H9 (cell line): Measurements from ENCODE around the gene CD247. TPM values are rescaled to one million over a fixed set of nuclear protein-coding genes. Genes with fewer than 3 reads are reported as not detected.

ENCODE experiments used
- DNase-seq: peaks from one replicate; pipeline ENCODE4 v3.0.0-alpha.2; 2017
- H2AFZ ChIP-seq: one replicate; pipeline ENCODE4 v1.6.1; 2013; ENCODE audit warnings: mild to moderate bottlenecking, low read length, control low read depth, moderate library complexity
- H2AK5ac ChIP-seq: 2 replicates; pipeline ENCODE4 v1.6.1; 2013; ENCODE audit warnings: low read length, control low read depth, mixed read lengths; ENCODE audit not compliant: insufficient read length
- H2BK120ac ChIP-seq: one replicate; pipeline ENCODE4 v1.6.1; 2013; ENCODE audit warnings: low read depth, mild to moderate bottlenecking, low read length, control low read depth, inconsistent platforms; ENCODE audit not compliant: poor library complexity, severe bottlenecking
- H2BK12ac ChIP-seq: 2 replicates; pipeline ENCODE4 v1.6.1; 2013; ENCODE audit warnings: low read length, control low read depth, mixed read lengths, low read depth; ENCODE audit not compliant: insufficient read length
- H2BK15ac ChIP-seq: 2 replicates; pipeline ENCODE4 v1.6.1; 2013; ENCODE audit warnings: low read depth, low read length, control low read depth
- H2BK20ac ChIP-seq: one replicate; pipeline ENCODE4 v1.6.1; 2013; ENCODE audit warnings: low read depth, mild to moderate bottlenecking, low read length, control low read depth, inconsistent platforms; ENCODE audit not compliant: poor library complexity, severe bottlenecking
- H2BK5ac ChIP-seq: 2 replicates; pipeline ENCODE4 v1.6.1; 2013; ENCODE audit warnings: low read length, control low read depth, mixed read lengths; ENCODE audit not compliant: insufficient read length
- H3K14ac ChIP-seq: 2 replicates; pipeline ENCODE4 v1.6.1; 2013; ENCODE audit warnings: low read length, control low read depth; ENCODE audit not compliant: insufficient read depth
- H3K18ac ChIP-seq: 2 replicates; pipeline ENCODE4 v1.6.1; 2013; ENCODE audit warnings: low read depth, mild to moderate bottlenecking, mixed read lengths, low read length, control low read depth; ENCODE audit not compliant: insufficient read length
- H3K23ac ChIP-seq: 2 replicates; pipeline ENCODE4 v1.6.1; 2013; ENCODE audit warnings: low read length, control low read depth, mixed read lengths, low read depth; ENCODE audit not compliant: insufficient read length
- H3K23me2 ChIP-seq: 2 replicates; pipeline ENCODE4 v1.6.1; 2013; ENCODE audit warnings: low read depth, mild to moderate bottlenecking, mixed read lengths, low read length, control low read depth; ENCODE audit not compliant: insufficient read length, poor library complexity, severe bottlenecking
- H3K27ac ChIP-seq: 2 replicates; pipeline ENCODE4 v1.5.1; 2013; ENCODE audit warnings: low read length, control low read depth, mixed read lengths, low read depth; ENCODE audit not compliant: insufficient read length
- H3K27me3 ChIP-seq: 2 replicates; pipeline ENCODE4 v1.6.1; 2013; ENCODE audit warnings: low read length, control low read depth, inconsistent platforms; ENCODE audit not compliant: insufficient read depth
- H3K4ac ChIP-seq: 2 replicates; pipeline ENCODE4 v1.6.1; 2013; ENCODE audit warnings: low read depth, mild to moderate bottlenecking, control low read depth, inconsistent platforms, low read length, moderate library complexity
- H3K4me1 ChIP-seq: 2 replicates; pipeline ENCODE4 v1.6.1; 2013; ENCODE audit warnings: low read length, control low read depth, inconsistent platforms; ENCODE audit not compliant: insufficient read depth
- H3K4me2 ChIP-seq: 2 replicates; pipeline ENCODE4 v1.6.1; 2013; ENCODE audit warnings: low read length, control low read depth, mixed read lengths; ENCODE audit not compliant: insufficient read length, insufficient read depth
- H3K56ac ChIP-seq: 2 replicates; pipeline ENCODE4 v1.6.1; 2013; ENCODE audit warnings: low read depth, mild to moderate bottlenecking, mixed read lengths, low read length, control low read depth; ENCODE audit not compliant: insufficient read length
- H3K79me1 ChIP-seq: 2 replicates; pipeline ENCODE4 v1.6.1; 2013; ENCODE audit warnings: low read depth, mild to moderate bottlenecking, moderate library complexity, low read length, control low read depth, inconsistent platforms; ENCODE audit not compliant: insufficient read depth, poor library complexity, severe bottlenecking
- H3K79me2 ChIP-seq: 2 replicates; pipeline ENCODE4 v1.6.1; 2013; ENCODE audit warnings: low read length, control low read depth, inconsistent platforms; ENCODE audit not compliant: insufficient read depth
- H3K9ac ChIP-seq: 2 replicates; pipeline ENCODE4 v1.6.1; 2013; ENCODE audit warnings: low read length, control low read depth, mixed read lengths; ENCODE audit not compliant: insufficient read length; ENCODE audit errors: extremely low read depth
- H3K9me3 ChIP-seq: one replicate; pipeline ENCODE4 v1.6.1; 2013; ENCODE audit warnings: low read depth, low read length, inconsistent platforms; ENCODE audit not compliant: control insufficient read depth
- H3T11ph ChIP-seq: one replicate; pipeline ENCODE4 v1.6.1; 2013; ENCODE audit warnings: mild to moderate bottlenecking, low read length, control low read depth, inconsistent platforms
- H4K20me1 ChIP-seq: one replicate; pipeline ENCODE4 v1.6.1; 2013; ENCODE audit not compliant: control insufficient read depth, insufficient read length, insufficient read depth
- H4K5ac ChIP-seq: 2 replicates; pipeline ENCODE4 v1.6.1; 2013; ENCODE audit warnings: low read depth, mild to moderate bottlenecking, mixed read lengths, low read length, control low read depth; ENCODE audit not compliant: insufficient read length
- H4K8ac ChIP-seq: replicated peaks from 2 replicates; pipeline ENCODE4 v1.6.1; 2013; ENCODE audit warnings: low read length, control low read depth, mixed read lengths, low read depth; ENCODE audit not compliant: insufficient read length
- H4K91ac ChIP-seq: 2 replicates; pipeline ENCODE4 v1.6.1; 2013; ENCODE audit warnings: low read depth, mild to moderate bottlenecking, moderate library complexity, mixed read lengths, low read length, control low read depth; ENCODE audit not compliant: insufficient read length
- H3K27ac Mint-ChIP-seq, 3 experiments: 2 replicates in 2 of 3; 3 replicates in 1 of 3; pipeline ENCODE4 v1.8.0; 2020 to 2021; ENCODE audit warnings: mixed read lengths in 3 of 3, mild to moderate bottlenecking in 1 of 3, moderate library complexity in 1 of 3
- H3K27me3 Mint-ChIP-seq: 2 replicates; pipeline ENCODE4 v1.8.0; 2021; ENCODE audit warnings: low read depth, mild to moderate bottlenecking, moderate library complexity, mixed read lengths
- H3K36me3 Mint-ChIP-seq, 3 experiments: 2 replicates in 2 of 3; 3 replicates in 1 of 3; pipeline ENCODE4 v1.8.0; 2020 to 2021; ENCODE audit warnings: low read depth in 3 of 3, mixed read lengths in 3 of 3; ENCODE audit not compliant: insufficient read depth in 1 of 3
- H3K4me1 Mint-ChIP-seq, 2 experiments: 2 replicates each; pipeline ENCODE4 v1.8.0; 2020; ENCODE audit warnings: mixed read lengths in 2 of 2
- H3K4me3 Mint-ChIP-seq, 2 experiments: 2 replicates in 1 of 2; 3 replicates in 1 of 2; pipeline ENCODE4 v1.8.0; 2020 to 2021; ENCODE audit warnings: mild to moderate bottlenecking in 2 of 2, mixed read lengths in 2 of 2, moderate library complexity in 1 of 2
- H3K9me3 Mint-ChIP-seq, 2 experiments: 2 replicates in 1 of 2; 3 replicates in 1 of 2; pipeline ENCODE4 v1.8.0; 2020; ENCODE audit warnings: mild to moderate bottlenecking in 2 of 2, mixed read lengths in 2 of 2, moderate library complexity in 1 of 2
- CTCF ChIP-seq: fragments of 200-600 bp; sonication (generic); conservative IDR thresholded peaks from 3 replicates; pipeline ENCODE4 v1.8.0; 2021; ENCODE audit warnings: antibody characterized with exemption, mild to moderate bottlenecking
- WGBS: extraction: QIAGEN DNeasy Blood & Tissue Kit; methylation state at CpG from one replicate; pipeline ENCODE4 v1.1.7; 2013; ENCODE audit warnings: missing lambda C conversion rate, low lambda C conversion rate, mixed read lengths; ENCODE audit not compliant: insufficient read length; ENCODE audit errors: extremely low coverage; 5-methylcytosine and 5-hydroxymethylcytosine counted together
- total RNA-seq: library from RNA; stranded (reverse); gene quantifications from 2 replicates; pipeline ENCODE4 v1.2.1, GENCODE V29; 2021

Gene CD247
- total RNA-seq, 1 experiment from 2014 or later, result 1.2 TPM

GRCh38 chr1:167565922-167566321, 47.6 kb upstream of the CD247 start:
- H3T11ph ChIP-seq, result no peak overlapping the region
- no peak overlapping the region for H2BK12ac ChIP-seq
- Mint-ChIP-seq H3K4me1 (peaks cover 4 to 8% of the 10 kb centered on the region in 2 experiments; a peak in 1 of 4 replicates), H3K4me3 (no peak overlapping the region), H3K27me3 (peaks cover 3% of the 10 kb centered on the region), H3K36me3 (no peaks in the 10 kb centered on the region), H3K9me3 (peaks cover 2 to 4% of the 10 kb centered on the region in 2 experiments; a peak in 2 of 5 replicates), H3K27ac (no peak overlapping the region)
- H2BK15ac ChIP-seq, result no peak overlapping the region
- no peak overlapping the region for H4K5ac ChIP-seq
- H3K79me1 ChIP-seq, result no peaks in the 10 kb centered on the region
- H3K18ac ChIP-seq, result no peak overlapping the region
- H2BK120ac ChIP-seq, result no peak overlapping the region
- H2AK5ac ChIP-seq, result no peak overlapping the region
- H3K23me2 ChIP-seq, result no peaks in the 10 kb centered on the region
- H3K9me3 ChIP-seq, result no peaks in the 10 kb centered on the region
- H3K23ac ChIP-seq, result no peak overlapping the region
- no peak overlapping the region for H4K91ac ChIP-seq
- H3K4me1 ChIP-seq, result no peaks in the 10 kb centered on the region
- no peaks in the 10 kb centered on the region for H3K79me2 ChIP-seq
- no peak overlapping the region for H3K27ac ChIP-seq
- H3K14ac ChIP-seq, result no peak overlapping the region
- H2BK5ac ChIP-seq, result no peak overlapping the region
- no peak overlapping the region for H4K8ac ChIP-seq
- no peak for DNase-seq
- no peak overlapping the region for H2BK20ac ChIP-seq
- H3K27me3 ChIP-seq, result no peaks in the 10 kb centered on the region
- H3K4me2 ChIP-seq, result no peak overlapping the region
- no peak overlapping the region for H3K4ac ChIP-seq
- H2AFZ ChIP-seq, result no peak overlapping the region
- no peak overlapping the region for H3K9ac ChIP-seq
- WGBS, result 100% methylated on average over 1 of the region's 5 CpGs
- no peak for TF ChIP-seq CTCF
- no peak overlapping the region for H3K56ac ChIP-seq
- no peaks in the 10 kb centered on the region for H4K20me1 ChIP-seq
